22Rv1 (cell line): Measurements from ENCODE around the gene MAN1A1.

ENCODE experiments used
- CTCF ChIP-seq: fragments of 450-650 bp; IDR thresholded peaks from 2 replicates; pipeline ENCODE4 v1.5.1; 2017; ENCODE audit warnings: mild to moderate bottlenecking
- ZFX ChIP-seq: fragments of 450-650 bp; IDR thresholded peaks from 2 replicates; pipeline ENCODE4 v1.6.1; 2017; ENCODE audit warnings: antibody characterized with exemption, borderline replicate concordance

- no peak for TF ChIP-seq CTCF
- TF ChIP-seq ZFX, result no peak
Observed at GRCh38 chr6:119348748-119349360, 707 bp downstream of the MAN1A1 start.
